SW 1271 (cell line): ENCODE measurements around the gene NFE2L2.
"Not testable (repeated sequence)": the region's sequence is repeated elsewhere in the genome, so short reads cannot be mapped to it uniquely, and the experiment has no call there.

Experiments used
- DNase-seq, 2 experiments: peaks; one replicate each; lab custom pipeline; 2025; lab: John Stamatoyannopoulos, UW

The NFE2L2 gene

DNA sequence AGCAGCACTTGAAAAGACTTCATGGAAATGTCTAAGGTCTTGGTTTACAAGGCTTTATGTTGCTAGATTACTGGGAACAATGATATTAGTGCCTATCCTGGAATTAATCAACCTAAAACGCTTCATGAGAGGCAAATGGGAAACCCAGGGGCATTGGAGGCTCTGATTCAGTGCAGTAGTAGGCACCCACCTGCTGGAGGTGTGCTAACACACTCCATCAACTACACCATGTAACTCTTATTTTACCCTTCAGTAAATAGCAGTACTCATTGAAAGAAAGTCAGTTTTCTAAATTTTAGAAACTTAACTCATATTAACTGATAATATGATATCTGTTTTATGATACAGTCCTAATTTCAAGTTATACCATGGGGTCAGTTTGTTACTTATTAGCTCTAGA is 69.3 kb downstream of the NFE2L2 start:
- no peak for DNase-seq

DNA sequence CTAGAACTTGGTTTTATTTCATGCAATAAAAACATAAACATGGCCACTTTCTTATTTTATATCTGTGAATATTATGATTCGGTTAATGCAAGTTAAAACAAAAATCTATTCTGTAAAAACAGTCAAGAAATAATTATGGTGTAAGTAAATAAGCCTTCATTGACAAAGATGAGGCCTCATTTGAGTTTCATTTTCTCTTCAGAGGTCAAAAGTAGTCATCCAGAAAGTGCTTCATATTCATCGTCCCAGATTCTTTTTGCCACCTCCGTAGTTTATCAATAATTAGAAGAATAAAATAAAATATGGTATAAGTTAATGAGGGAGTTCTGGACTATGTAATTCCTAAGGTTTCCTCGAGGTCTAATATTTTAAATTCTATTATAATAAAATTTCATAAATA is 71.3 kb downstream of the NFE2L2 start:
- no peak for DNase-seq

DNA sequence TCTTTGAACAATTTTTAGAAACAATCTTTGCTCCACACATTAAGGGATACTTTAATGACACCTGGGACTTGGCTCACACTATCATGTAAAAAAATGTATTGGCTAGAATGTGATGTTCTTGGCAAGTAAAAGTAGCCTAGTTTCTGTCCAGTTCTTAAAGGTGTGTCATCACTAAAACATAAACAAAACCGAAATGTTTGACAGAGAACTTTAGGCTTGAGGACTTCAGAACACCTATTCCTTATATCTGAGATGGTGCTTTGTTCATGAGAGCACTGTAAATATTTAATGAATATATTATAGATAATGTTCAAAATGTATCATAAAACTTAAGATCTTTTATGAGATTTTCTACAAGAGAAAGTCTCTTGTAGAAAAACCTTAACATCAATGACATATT is 71.7 kb downstream of the NFE2L2 start:
- no peak for DNase-seq

DNA sequence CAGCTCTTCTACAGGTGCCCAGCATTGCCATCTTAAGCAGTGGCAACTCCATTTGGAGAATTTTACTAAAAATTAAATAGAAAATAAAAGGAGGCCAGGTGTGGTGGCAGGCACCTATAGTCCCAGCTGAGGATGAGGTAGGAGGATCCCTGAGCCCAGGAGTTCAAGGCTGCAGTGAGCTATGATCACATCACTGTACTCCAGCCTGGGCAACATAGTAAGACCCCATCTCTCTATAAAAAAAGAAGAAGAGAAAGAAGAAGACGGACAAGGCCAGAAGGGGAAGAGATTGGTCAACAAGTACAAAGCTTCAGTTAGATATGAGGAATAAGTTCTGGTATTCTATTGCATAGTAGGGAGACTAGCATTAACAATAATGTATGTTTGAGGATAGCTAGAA is 73.6 kb downstream of the NFE2L2 start:
- DNase-seq, result no peak

DNA sequence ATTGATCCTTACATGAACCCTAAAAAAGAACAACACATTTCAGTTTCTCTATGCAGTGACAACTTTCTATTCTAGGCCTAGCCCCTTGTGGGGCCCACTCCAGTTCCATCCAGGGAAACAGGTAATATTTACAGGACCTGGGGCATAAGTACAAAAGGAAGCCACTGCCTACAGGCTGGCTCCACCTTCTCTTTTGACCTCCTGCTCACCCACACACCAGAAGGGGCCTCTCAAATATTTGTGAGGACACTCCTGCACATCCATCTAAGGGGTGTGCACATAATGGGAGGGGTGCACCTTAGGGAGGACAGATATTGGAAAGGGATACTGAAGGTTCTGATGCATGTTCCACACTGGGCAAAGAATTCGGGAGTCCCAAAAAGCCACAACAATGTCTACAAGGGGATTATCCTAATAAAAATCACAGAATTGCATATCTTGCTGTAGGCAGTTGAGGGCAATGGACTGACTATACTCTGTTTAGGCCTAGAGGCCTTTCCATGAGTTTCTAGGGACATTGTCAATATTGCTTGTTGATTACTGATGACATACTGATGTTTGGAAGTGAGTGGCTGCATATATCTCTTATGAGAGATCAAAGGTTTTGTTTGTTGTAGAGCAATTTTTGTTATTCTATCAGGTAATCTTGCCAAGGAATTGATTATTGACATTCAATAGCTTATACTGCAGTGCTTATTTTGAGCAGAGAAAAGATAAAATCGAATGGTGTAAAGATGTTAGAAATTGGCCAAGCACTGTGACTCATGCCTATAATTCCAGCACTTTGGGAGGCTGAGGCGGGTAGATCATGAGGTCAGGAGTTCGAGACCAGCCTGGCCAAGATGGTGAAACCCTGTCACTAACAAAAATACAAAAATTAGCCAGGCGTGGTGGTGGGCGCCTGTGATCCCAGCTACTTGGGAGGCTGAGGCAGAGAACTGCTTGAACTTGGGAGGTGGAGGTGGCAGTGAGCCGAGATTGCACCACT is 75.8 kb downstream of the NFE2L2 start:
- DNase-seq, result no peak

DNA sequence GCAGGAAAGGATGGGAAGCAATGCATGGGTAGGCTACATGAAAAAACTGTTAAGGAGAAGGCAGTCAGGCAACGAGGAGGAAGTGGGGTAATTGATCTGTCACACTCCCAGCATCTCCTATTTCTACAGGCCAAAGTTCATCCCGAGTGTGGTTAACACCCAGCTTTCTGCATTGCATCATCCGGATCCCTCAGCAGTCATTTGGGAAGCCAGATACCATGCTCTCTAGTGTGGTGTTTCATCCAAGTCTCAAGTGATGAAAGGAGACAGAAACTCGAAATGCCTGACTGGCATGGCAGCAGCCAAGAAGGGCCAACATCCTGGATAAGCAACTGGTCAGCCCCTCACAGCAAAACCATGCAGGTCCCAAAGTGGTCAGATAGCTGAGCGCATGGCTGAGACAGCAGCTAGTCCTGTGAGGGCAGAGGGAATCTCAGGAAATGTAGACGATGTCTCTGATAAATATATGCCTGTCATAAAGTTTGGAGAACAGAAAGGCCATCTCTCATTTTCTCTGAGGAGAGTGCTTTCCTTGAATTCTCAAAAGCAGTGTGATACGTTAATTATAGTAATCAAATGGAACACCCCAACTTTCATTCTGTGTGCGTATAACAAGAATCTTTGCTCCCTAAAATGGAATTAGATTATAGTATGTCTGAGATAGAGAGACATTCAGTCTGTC is 76.8 kb downstream of the NFE2L2 start:
- DNase-seq, result no peak

DNA sequence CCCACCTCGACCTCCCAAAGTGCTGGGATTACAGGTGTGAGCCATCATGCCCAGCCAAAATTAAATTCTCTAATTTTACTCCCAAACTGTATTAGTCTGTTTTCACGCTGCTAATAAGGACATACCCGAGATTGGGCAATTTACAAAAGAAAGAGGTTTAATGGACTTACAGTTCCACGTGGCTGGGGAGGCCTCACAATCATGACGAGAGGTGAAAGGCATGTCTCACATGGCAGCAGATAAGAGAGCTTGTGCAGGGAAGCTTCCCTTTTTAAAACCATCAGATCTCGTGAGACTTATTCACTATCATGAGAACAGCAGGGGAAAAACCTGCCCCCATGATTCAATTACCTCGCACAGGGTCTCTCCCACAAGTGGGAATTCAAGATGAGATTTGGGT is 78.5 kb downstream of the NFE2L2 start:
- DNase-seq, result not testable (repeated sequence)

DNA sequence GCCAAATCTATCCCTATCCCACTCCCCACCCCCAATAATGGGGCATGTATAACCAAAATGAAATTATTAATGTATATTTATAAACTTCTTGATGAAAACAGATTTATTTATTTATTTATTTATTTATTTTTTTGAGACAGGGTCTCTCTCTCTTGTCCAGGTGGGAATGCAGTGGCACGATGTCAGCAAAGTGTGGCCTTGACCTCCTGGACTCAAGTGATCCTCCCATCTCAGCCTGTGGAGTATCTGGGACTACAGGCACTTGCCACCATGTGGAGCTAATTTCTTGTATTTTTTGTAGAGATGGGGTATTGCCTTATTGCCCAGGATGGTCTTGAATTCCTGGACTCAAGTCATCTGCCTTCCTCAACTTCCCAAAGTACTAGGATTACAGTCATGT is 79.9 kb downstream of the NFE2L2 start:
- DNase-seq, result no peak

DNA sequence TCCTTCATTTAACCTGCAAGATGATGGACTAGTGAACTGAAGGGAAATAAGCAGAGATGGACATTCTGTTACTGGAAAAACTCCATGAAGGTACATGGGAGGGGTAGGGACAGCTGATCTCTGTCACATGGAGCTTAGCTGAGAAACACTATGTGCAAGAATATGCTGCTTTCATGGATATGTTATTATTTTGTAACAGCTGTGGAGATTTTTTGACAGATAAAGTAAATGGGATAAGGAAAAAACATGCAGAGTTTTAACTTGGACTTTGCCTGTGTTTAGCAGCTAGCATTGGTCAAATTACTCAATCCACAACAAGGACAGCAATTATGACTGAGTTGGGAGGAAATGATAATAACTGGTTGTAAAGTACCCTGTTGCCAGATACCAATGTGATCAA is 80.7 kb downstream of the NFE2L2 start:
- no peak for DNase-seq
